ENCODE results near the gene ALDH5A1.

ALDH5A1 gene

DNA sequence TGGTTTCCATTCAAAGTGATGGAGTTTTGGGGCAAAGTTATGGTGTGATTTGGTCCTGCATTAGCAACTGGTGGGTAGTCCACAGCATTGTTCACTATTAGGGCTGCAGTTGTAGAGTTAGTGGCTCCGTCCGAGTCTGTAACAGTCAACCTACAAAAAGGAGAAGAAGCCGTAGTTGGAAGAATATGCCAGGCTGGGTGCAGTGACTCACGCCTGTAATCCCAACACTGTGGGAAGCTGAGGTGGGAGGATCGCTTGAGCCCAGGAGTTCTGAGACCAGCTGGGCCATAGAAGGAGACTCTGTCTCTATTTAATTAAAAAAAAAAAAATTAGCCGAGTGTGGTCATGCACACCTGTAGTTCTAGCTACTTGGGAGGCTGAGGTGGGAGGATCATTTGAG, 81.7 kb downstream of the ALDH5A1 start:
- DNase-seq = no peak

DNA sequence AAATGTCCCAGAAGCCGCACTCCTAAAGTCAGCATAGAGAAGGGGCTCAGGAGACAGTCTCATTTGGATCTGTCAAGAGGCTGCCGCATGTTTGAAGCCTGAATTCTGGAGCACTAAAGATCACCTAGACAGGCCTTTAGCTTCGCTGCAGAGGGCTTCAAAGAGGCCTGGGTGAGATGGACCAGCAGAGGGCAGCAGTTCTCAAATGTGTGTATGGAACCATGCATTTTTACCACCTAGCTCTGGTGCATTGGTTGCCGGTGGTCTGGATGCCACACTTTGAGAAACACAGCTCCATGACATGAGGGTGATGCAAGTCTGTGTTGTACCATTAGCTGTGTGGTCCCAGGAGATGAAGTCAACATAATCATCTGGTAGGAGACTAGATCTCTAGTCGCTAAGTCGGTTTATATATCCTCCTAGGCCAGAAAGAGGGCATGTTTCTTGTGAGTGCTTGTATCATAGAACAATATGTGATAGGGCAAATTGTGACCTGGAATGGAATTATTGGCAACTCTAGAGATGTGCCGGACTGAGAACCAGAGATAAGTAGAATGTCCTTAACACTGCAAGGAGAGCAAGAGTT, 86.4 kb downstream of the ALDH5A1 start:
- peak; percentile 86 for DNase-seq

DNA sequence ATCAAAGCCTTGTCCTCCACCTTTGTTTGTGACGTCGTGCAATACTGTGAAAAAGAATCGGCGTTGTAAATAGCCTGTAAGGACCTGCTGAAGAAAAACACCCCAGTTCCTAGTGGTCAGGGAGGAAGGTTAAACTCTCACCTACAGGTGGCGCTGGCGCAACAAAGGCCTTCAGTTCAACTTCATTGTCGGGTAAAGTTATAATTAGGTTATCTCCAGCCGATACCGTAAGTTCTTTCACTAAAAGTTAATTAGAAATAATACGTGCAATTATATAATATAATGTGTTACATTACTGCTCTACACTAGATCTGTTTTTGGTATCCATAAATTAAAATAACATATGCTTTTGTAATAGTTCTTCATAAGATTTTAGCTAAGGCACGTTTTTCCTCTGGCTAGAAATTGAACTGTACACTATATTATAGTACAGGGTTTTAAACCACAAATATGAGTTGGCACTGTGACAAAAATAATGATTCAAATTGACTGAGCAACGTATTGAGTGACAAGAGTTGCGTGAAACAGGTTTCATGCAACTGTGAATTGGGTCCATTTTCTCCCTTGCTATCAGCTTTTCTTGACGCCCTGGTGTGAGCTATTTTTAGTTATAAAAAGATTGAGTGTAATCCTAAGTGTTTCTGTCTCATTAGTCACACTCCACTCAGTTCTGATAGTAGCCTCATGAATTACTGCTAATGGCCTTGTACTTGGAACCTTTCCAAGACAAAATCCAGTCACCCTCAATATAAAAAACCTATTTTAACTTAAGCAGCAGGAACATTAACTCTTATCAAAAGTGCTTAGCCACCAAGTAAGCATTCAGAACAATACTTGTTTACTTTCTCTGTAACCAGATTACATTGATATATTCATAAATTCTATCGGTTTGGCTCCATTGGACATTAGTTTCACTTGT, 89.0 kb downstream of the ALDH5A1 start:
- DNase-seq = peak; percentile 85

DNA sequence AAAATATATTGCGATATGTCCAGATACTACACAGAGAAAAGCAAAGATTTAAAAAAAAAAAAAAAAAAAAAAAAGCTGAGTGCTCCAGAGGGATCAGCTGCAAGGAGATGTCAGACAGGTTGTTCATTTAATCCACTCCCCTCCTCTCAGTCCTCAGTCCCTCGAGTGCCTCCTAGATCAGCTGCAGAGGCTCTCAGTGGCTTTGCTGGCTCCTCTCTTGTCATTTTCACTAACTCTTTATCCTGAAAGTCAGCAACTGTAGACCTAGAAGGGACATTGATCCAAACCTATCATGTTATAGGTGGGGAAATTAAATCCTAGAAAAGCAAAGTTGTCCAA, 89.6 kb downstream of the ALDH5A1 start:
- DNase-seq = no peak
